WI38 (cell line): Measurements from ENCODE around the gene TSPAN9.

ENCODE experiments used
- H3K4me3 ChIP-seq: 2 replicates; pipeline ENCODE4 v1.5.1; 2011; ENCODE audit warnings: low read depth, mild to moderate bottlenecking, control low read depth, low read length
- TF ChIP-seq, protein P1 (sequence below): IDR thresholded peaks from 2 replicates; pipeline ENCODE4 v1.5.1; 2012; ENCODE audit warnings: low read depth, mild to moderate bottlenecking, control low read depth, low read length

TSPAN9 gene

GRCh38 chr12:3308609-3309008 is 231.4 kb downstream of the TSPAN9 start:
- H3K4me3 ChIP-seq = no peak overlapping the region
- TF ChIP-seq, protein P1, sequence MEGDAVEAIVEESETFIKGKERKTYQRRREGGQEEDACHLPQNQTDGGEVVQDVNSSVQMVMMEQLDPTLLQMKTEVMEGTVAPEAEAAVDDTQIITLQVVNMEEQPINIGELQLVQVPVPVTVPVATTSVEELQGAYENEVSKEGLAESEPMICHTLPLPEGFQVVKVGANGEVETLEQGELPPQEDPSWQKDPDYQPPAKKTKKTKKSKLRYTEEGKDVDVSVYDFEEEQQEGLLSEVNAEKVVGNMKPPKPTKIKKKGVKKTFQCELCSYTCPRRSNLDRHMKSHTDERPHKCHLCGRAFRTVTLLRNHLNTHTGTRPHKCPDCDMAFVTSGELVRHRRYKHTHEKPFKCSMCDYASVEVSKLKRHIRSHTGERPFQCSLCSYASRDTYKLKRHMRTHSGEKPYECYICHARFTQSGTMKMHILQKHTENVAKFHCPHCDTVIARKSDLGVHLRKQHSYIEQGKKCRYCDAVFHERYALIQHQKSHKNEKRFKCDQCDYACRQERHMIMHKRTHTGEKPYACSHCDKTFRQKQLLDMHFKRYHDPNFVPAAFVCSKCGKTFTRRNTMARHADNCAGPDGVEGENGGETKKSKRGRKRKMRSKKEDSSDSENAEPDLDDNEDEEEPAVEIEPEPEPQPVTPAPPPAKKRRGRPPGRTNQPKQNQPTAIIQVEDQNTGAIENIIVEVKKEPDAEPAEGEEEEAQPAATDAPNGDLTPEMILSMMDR = no peak

- TF ChIP-seq, protein P1 = no peak
- no peak overlapping the region for H3K4me3 ChIP-seq
These were observed 232.6 kb downstream of the TSPAN9 start for GRCh38 chr12:3309805-3310204.

DNA sequence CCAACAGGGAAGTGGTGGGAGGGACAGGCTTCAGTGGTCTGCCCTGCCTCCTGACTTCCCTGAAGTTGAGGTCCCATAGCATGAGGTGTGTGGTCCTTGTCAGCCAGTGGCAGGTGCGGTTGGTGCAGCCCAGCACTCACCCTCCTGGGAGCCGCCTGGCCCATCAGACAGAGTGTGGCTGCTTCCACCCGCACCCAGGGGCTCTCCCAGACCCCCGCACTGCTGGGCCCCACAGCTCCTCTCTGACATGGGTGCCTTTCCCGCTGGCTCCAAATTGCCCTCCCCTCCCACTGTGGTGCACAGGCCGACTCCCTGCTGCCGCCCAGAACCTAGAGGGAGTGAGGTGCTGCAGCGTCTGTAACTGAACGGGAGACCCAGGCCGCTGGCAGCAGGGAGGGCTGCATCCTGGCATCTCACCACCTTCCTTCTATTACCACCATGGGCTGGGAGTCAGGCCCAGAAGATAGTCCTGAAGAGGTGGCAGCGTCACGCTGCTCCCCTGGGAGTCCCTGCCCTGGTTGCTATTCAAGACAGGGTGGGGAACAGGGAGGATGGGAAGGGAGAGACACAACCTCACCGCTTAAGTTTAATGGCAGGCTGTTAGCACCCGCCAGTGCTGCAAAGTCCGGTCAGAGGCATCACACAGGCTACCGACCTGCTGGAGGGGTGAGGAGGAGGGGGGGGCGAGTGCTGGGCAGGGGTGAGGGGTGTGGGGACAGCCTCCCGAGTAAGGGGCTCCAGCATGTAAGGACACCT is 233.3 kb downstream of the TSPAN9 start:
- H3K4me3 ChIP-seq = no peak overlapping the region
- TF ChIP-seq, protein P1 = no peak

DNA sequence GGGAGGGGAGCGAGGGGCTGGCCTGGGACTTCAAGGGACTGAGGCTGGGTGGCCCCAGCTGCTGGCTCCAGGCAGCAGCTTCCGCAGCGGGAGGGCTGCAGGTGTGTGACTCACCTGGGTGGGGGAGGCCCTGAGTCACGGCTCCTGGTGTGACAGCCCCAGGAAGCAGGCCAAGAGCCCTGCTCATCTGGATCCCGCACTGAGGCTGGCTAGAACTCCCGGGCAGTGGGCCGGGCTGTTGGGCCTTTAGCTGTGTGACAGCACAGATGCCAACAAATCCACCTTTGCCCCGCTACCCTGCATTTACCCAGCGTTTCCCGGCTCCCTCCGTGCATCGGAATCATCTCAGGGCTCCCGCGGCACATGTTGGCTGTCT is 233.8 kb downstream of the TSPAN9 start:
- TF ChIP-seq, protein P1 = no peak
- H3K4me3 ChIP-seq = no peak overlapping the region

GRCh38 chr12:3311491-3312103 is 234.4 kb downstream of the TSPAN9 start:
- no peak overlapping the region for H3K4me3 ChIP-seq
- TF ChIP-seq, protein P1 = no peak

DNA sequence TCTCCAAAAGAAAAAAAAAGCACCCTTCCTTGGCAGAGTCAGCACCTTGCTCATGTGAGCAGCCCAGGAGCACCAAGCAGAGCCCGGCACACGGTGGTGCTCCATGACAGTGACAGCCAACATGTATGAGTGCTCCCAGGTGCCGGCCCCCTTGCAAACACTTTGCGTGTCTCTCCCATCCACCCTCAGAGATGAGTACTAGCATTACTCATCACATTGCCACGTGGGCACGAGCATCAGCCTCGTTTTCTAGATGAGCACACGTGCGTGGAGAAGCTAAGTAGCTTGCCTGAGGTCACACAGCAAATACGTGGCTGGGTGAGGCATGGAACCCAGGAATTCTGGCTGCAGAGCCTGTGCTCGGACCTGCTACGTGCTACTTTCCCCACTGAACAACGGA is 235.9 kb downstream of the TSPAN9 start:
- no peak overlapping the region for H3K4me3 ChIP-seq
- TF ChIP-seq, protein P1 = no peak
